Fibroblast of lung (primary cell): ENCODE results near the gene FGF18. TPM values are rescaled to one million over a fixed set of nuclear protein-coding genes. Genes with fewer than 3 reads are reported as not detected.
A peak's percentile ranks its signal among the peaks of the same experiment; 100 is the strongest.

Experiments used
- DNase-seq, 2 donors: peaks; one replicate each; pipeline versions ENCODE4 v3.0.0 to v3.0.0-alpha.2; 2010; ENCODE audit warnings: low read depth in 2 of 2
- H2AFZ ChIP-seq: 2 replicates; pipeline ENCODE4 v1.5.1; 2012; ENCODE audit warnings: low read length, control low read depth, inconsistent platforms
- H3K27ac ChIP-seq: 2 replicates; pipeline ENCODE4 v1.5.1; 2011; ENCODE audit warnings: low read length, control low read depth; ENCODE audit not compliant: insufficient read depth
- H3K27me3 ChIP-seq: 2 replicates; pipeline ENCODE4 v1.5.1; 2011; ENCODE audit warnings: mild to moderate bottlenecking, low read length; ENCODE audit not compliant: control insufficient read depth, insufficient read depth
- H3K36me3 ChIP-seq: 2 replicates; pipeline ENCODE4 v1.5.1; 2011; ENCODE audit warnings: low read length; ENCODE audit not compliant: control insufficient read depth, insufficient read depth
- H3K4me1 ChIP-seq: 2 replicates; pipeline ENCODE4 v1.5.1; 2011; ENCODE audit warnings: low read length; ENCODE audit not compliant: control insufficient read depth, insufficient read depth; ENCODE audit errors: extremely low read depth
- H3K4me2 ChIP-seq: 2 replicates; pipeline ENCODE4 v1.5.1; 2011; ENCODE audit warnings: low read length, control low read depth; ENCODE audit not compliant: insufficient read depth; ENCODE audit errors: extremely low read depth
- H3K4me3 ChIP-seq, 4 experiments: fragments of 200-600 bp in 1 of 4; sonication (generic) in 1 of 4; replicated peaks in 1 of 4; 2 replicates each; pipeline ENCODE4 v1.5.1; 2011 to 2016; ENCODE audit warnings: low read length in 4 of 4, low read depth in 3 of 4, mild to moderate bottlenecking in 3 of 4, control low read depth in 2 of 4, inconsistent platforms in 1 of 4, mixed read lengths in 1 of 4; ENCODE audit not compliant: insufficient read depth in 1 of 4; ENCODE audit errors: control extremely low read depth in 1 of 4
- H3K79me2 ChIP-seq: 2 replicates; pipeline ENCODE4 v1.5.1; 2012; ENCODE audit warnings: mild to moderate bottlenecking, low read length, inconsistent platforms; ENCODE audit not compliant: control insufficient read depth, insufficient read depth
- H3K9ac ChIP-seq: 2 replicates; pipeline ENCODE4 v1.5.1; 2011; ENCODE audit warnings: mild to moderate bottlenecking, low read length, control low read depth; ENCODE audit not compliant: insufficient read depth
- H3K9me3 ChIP-seq: 2 replicates; pipeline ENCODE4 v1.5.1; 2012; ENCODE audit warnings: low read depth, low read length; ENCODE audit not compliant: control insufficient read depth, insufficient read depth
- H4K20me1 ChIP-seq: 2 replicates; pipeline ENCODE4 v1.5.1; 2011; ENCODE audit warnings: low read length; ENCODE audit not compliant: control insufficient read depth, insufficient read depth; ENCODE audit errors: extremely low read depth
- CTCF ChIP-seq, 2 donors: IDR thresholded peaks in 1 of 2; conservative IDR thresholded peaks in 1 of 2; 1 replicate in 1 of 2; 2 replicates in 1 of 2; pipeline ENCODE4 v1.5.1; 2011 to 2012; ENCODE audit warnings: low read length in 2 of 2, control low read depth in 1 of 2, inconsistent platforms in 1 of 2, low read depth in 1 of 2, mild to moderate bottlenecking in 1 of 2
- EZH2 ChIP-seq: IDR thresholded peaks from 2 replicates; pipeline ENCODE4 v1.5.1; 2012; ENCODE audit warnings: low read length, control low read depth, mild to moderate bottlenecking; ENCODE audit errors: missing control alignments
- polyA plus RNA-seq, 2 donors: library from polyadenylated mRNA; depleted of rRNA in 1 of 2; stranded (reverse) in 1 of 2; unstranded in 1 of 2; fragments of >200 nt; gene quantifications; 2 replicates each; pipeline ENCODE4 v1.2.1, GENCODE V29; 2011 to 2012; ENCODE audit warnings: missing spikeins in 1 of 2
- total RNA-seq: library from RNA; depleted of rRNA; stranded (reverse); fragments of >200 nt; gene quantifications from 2 replicates; pipeline ENCODE4 v1.2.1, GENCODE V29; 2014

The FGF18 gene
- total and polyA plus RNA-seq, 2 donors (not counting 1 experiment from before 2014, with no cell fraction given), result 0.33 to 19.3 TPM

DNA sequence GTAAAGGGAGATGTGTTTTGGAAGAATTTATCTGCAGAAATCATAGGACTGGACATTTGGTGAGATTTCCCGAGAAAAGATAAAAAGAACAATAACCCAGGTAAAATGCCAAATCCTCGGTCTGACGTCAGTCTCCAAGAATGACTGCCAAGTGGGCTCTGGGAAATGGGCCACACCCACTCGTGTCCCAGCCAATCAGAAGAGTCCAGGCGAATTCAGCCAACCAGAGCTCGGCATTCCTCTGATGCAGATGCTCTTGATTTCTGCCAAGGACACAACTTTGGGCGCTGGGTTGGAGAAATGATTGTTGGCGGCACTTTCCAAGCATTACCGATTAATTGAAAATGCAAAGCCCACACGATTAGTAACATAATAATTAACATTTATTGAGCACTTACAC lies 73.3 kb downstream of the FGF18 start:
- H3K27ac ChIP-seq, result no peak overlapping the region
- H3K36me3 ChIP-seq, result no peaks in the 10 kb centered on the region
- H3K4me1 ChIP-seq, result peaks cover 14% of the 10 kb centered on the region
- DNase-seq, result peak in 1 of 2 donors; percentile 12
- no peak overlapping the region for H3K9ac ChIP-seq
- no peaks in the 10 kb centered on the region for H3K27me3 ChIP-seq
- H3K9me3 ChIP-seq, result no peaks in the 10 kb centered on the region
- no peaks in the 10 kb centered on the region for H3K79me2 ChIP-seq
- no peak overlapping the region for H3K4me3 ChIP-seq
- TF ChIP-seq CTCF (conservative IDR thresholded peaks at IDR 0.05 in 1 of 2, IDR thresholded peaks at IDR 0.05 in 1 of 2; ENCODE audit: low read depth in 1 of 2, low read length in 2 of 2) (no peak), EZH2 (no peak)
- no peak overlapping the region for H3K4me2 ChIP-seq
- H4K20me1 ChIP-seq, result no peaks in the 10 kb centered on the region
- H2AFZ ChIP-seq, result no peak overlapping the region

GRCh38 chr5:171493646-171494393 lies 74.4 kb downstream of the FGF18 start:
- Histone ChIP-seq H3K36me3 (no peaks in the 10 kb centered on the region), H3K9me3 (no peaks in the 10 kb centered on the region), H4K20me1 (no peaks in the 10 kb centered on the region), H3K4me3 (no peak overlapping the region), H3K27ac (peak overlapping the region; percentile 78), H3K4me1 (peaks cover 14% of the 10 kb centered on the region), H3K79me2 (no peaks in the 10 kb centered on the region), H3K4me2 (peak overlapping the region; percentile 9), H3K9ac (no peak overlapping the region), H3K27me3 (no peaks in the 10 kb centered on the region), H2AFZ (peak overlapping the region; percentile 77)
- no peak for DNase-seq
- TF ChIP-seq EZH2 (no peak), CTCF (conservative IDR thresholded peaks at IDR 0.05 in 1 of 2, IDR thresholded peaks at IDR 0.05 in 1 of 2; ENCODE audit: low read depth in 1 of 2, low read length in 2 of 2) (no peak)

DNA sequence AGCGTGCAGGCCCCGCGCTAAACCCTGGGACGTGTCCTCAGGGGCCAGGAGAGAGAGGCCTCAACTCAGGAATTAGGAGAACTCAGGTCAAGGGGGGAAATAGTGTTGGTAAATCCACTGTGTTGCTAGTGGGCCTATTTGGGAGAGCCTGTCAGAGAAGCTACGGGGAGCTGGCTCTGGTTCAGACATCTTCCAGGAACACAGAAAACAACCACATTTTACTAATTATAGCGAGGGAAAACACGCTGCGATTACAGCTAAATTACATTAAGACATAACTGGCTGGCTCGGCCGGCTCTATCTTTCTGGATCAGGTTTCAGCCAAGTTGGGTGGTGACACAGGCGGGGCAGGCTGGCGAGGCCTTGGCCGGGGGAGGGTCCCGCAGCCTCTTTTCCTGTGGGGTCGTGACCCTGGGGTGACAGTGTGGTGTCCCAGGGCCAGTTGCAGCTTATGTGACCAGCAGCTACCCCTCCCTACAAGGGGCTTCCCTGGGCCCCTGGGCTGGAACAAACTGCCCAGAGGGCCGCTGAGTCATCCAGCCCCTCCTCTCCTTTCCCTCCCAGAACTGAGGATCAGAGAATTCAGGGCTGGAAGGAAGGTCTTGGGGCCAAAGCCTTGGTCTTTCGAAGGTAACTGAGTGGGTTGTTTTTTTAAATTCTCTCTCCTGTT lies 75.1 kb downstream of the FGF18 start:
- Histone ChIP-seq H4K20me1 (no peaks in the 10 kb centered on the region), H3K27me3 (no peaks in the 10 kb centered on the region), H3K79me2 (no peaks in the 10 kb centered on the region), H3K4me3 (peak overlapping the region in 1 of 4 experiments; percentile 0), H2AFZ (peak overlapping the region; percentile 78), H3K36me3 (no peaks in the 10 kb centered on the region), H3K4me2 (peak overlapping the region; percentile 9), H3K9ac (peak overlapping the region; percentile 7), H3K9me3 (no peaks in the 10 kb centered on the region), H3K27ac (peak overlapping the region; percentile 78), H3K4me1 (peaks cover 14% of the 10 kb centered on the region)
- TF ChIP-seq CTCF (conservative IDR thresholded peaks at IDR 0.05 in 1 of 2, IDR thresholded peaks at IDR 0.05 in 1 of 2; ENCODE audit: low read depth in 1 of 2, low read length in 2 of 2) (no peak), EZH2 (no peak)
- peak; percentile 81 to 94 for DNase-seq
